Stimulated activated CD8-positive, alpha-beta memory T cell treated with anti-CD3 and anti-CD28 coated beads, Interleukin-7, amount 100 ng/mL, for 24 hours (primary cell): ENCODE results near the gene UTS2B.

Source experiments
- DNase-seq: peaks from one replicate; pipeline ENCODE4 v3.0.0-alpha.2; 2020; ENCODE audit warnings: low read depth

Gene UTS2B

GRCh38 chr3:191238321-191238817, 92.0 kb downstream of the UTS2B start:
- DNase-seq: no peak

DNA sequence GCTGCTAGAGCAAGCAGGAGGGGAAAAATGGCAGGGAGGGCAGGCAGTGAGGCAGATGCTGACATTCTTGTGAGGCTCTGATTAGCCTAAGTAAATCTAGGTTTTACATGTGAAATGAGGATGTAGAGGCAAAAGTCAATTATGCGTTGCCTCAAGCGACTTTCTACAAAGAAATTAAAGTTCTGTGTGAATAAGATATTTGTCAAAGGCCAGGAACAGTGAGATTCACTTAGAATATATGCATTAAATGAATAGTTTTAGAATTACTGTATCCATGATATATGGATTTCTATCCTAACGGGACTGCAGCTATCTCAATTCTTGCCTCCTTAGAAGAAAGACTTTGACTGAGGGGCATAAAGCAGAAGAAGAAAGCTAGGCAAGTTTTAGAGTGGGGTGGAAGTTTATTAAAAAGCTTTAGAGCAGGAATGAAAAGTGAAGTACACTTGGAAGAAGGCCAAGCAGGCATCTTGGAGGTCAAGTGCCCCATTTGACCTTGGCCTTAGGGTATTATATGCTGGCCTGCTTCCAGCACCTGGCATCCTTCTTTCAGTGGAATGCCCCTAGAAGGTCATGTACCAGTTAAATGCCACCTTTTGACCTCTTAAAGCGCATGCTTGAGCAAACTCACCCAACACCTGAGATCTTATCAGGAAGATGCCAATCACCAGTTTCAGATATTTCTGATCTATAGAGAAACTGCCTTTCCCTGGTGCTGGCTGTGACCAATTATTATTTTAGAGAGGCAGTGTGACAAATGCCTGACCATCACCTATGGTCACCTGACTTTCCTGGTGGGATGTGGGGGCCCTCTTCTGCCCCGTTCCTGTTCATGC, 93.1 kb downstream of the UTS2B start:
- no peak for DNase-seq

- DNase-seq: no peak
Observed at GRCh38 chr3:191236646-191237045, 93.7 kb downstream of the UTS2B start.

DNA sequence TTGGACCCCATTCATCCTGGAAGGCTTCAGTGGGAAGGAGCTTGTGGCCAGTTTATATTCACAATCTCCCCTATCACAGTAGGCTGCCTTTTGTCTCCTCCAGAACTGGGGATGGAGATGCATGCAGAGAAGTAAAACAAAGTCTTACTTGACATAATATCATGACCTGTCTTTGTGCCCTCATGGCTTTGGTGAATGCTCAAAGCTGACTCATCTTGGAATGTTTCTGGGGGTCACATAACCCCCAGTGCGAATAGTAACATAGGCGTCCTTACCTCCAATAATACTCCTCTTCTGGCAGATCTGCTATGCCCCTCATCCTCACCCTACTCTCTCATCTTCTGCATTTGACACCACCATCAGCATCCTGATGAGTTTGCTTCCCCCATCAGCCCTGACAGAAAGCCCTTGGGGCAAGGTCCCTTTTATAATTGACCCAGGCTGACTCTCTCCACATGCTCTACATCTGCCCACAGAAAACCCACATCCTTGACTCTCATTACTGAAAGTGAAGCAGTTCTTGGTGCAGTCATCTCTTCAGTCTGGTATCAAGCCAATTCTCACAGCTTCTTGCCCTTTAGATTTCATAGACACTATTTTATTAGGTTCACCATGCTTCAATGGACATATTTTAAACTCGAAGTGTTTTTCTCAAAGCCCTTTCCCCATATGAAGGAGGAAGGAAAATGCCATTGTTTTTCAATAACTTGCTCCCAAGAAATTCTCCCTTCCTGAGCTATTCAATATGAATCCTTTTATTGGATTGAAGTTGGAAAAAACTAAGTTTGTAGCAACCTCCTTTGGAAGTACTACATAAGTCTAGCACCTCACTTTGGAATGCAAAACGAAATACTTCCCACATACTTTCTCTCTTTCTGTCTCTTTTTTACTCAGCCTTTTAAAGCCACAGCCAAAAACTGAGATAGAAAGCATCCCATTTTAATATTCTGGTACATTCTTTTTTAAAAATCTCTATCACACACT, 94.7 kb downstream of the UTS2B start:
- DNase-seq: no peak

GRCh38 chr3:191234216-191234615, 96.1 kb downstream of the UTS2B start:
- DNase-seq: no peak

DNA sequence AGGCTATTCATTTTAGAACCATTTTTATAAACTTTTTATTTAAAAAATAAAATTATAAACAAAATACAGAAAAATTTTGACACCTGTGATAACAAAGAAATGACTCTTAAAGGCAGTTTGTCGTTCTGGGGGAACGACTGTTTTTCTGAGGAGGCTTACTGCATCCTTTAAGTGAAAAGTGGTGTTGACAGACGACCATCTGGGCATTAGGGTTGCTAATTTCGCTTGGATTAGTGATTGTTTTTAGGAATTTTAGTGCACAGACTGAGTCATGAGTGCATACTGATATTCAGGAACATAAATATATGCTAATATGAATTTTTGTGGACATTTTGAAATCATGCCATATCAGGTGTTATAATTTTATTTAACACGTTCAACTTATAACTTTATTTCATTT, 102.8 kb downstream of the UTS2B start:
- no peak for DNase-seq

DNA sequence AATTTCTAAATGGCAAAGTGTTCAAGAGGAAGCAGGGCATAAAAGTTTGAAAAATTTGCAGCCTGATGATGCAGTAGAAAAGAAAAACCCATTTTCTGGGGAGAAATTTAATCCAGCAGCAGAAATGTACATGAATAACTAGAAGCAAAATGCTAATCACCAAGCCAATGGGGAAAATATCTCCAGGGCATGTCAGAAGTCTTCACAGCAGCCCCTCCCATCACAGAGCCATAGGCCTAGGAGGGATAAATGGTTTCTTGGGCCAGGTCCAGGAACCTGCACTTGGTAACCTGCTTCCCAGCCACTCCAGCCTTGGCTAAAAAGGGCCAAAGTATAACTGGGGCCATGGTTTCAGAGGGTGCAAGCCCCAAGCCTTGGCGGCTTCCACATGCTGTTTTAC, 108.7 kb downstream of the UTS2B start:
- no peak for DNase-seq

DNA sequence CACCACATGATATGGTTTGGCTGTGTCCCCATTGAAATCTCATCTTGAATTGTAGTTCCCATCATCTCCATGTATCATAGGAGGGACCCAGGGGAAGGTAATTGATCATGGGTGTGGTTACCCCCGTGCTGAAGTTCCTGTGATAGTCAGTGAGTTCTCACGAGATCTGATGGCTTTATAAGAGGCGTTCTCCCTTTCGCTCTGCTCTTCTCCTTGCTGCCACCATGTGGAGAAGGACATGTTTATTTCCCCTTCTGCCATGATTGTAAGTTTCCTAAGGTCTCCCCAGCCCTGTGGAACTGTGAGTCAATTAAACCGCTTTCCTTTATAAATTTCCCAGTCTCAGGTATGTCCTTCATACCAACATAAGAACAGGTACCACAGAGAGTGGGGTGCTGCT, 109.4 kb downstream of the UTS2B start:
- no peak for DNase-seq

DNA sequence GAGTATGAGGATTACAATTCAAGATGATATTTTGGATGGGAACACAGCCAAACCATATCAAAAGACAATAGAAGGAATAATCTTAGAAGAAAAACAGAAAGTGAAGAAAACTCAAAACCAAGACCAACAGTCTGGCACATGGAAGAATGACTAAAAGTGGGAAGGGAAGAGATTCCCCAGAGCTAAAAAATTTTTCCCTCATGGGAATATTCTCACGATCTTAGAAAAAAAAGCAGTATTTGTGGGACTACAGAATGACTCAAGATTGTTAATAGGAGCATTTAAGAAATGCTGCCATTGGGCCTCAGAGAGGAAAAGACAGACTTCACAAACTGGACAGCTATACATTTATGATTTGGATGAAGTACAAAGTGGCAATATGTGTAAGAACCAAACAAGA, 113.0 kb downstream of the UTS2B start:
- DNase-seq: no peak
